Nephron (organoid): Measurements from ENCODE around the gene MILR1.
"Not testable (repeated sequence)": the region's sequence is repeated elsewhere in the genome, so short reads cannot be mapped to it uniquely, and the experiment has no call there.

ENCODE experiments used
- H3K27ac Mint-ChIP-seq, 3 experiments: 2 replicates each; pipeline ENCODE4 v1.8.0; 2020; ENCODE audit warnings: mixed read lengths in 3 of 3, mild to moderate bottlenecking in 2 of 3, moderate library complexity in 1 of 3
- H3K27me3 Mint-ChIP-seq: 2 replicates; pipeline ENCODE4 v1.8.0; 2021; ENCODE audit warnings: low read depth, mild to moderate bottlenecking, moderate library complexity, mixed read lengths
- H3K36me3 Mint-ChIP-seq: 2 replicates; pipeline ENCODE4 v1.8.0; 2020; ENCODE audit warnings: low read depth, mixed read lengths
- H3K4me1 Mint-ChIP-seq: 2 replicates; pipeline ENCODE4 v1.8.0; 2020; ENCODE audit warnings: mixed read lengths
- H3K4me3 Mint-ChIP-seq, 3 experiments: 2 replicates each; pipeline ENCODE4 v1.8.0; 2020; ENCODE audit warnings: mild to moderate bottlenecking in 3 of 3, mixed read lengths in 3 of 3, moderate library complexity in 2 of 3
- H3K9me3 Mint-ChIP-seq: 2 replicates; pipeline ENCODE4 v1.8.0; 2020; ENCODE audit warnings: mixed read lengths
- CTCF ChIP-seq, 3 experiments: fragments of 200-600 bp; sonication (generic); IDR thresholded peaks; one replicate each; pipeline ENCODE4 v1.5.0; 2021; ENCODE audit warnings: antibody characterized with exemption in 3 of 3; ENCODE audit not compliant: unreplicated experiment in 3 of 3

MILR1 gene

DNA sequence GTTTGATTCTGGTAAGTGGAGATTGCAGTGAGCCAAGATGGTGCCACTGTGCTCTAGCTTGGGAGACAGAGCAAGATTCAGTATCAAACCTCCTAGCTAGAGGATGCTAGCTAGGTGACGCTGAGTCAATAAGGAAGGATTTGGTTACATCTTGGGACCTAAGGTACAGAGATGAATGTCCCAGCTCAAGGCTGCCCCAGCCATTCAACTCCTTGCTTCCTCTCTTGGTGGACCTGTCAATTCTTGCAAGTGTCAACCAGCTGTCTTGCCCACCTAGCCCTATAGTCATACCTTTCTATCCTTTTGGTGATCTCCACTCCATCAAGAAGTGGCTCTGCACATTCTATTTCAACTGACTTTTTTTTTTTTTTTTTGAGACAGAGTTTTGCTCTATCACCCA lies 1.4 kb upstream of the MILR1 start:
- Mint-ChIP-seq H3K4me3 (no peak overlapping the region), H3K36me3 (no peaks in the 10 kb centered on the region), H3K9me3 (no peaks in the 10 kb centered on the region), H3K27ac (no peak overlapping the region), H3K27me3 (peaks cover 4% of the 10 kb centered on the region), H3K4me1 (peaks cover 4% of the 10 kb centered on the region)
- no peak for TF ChIP-seq CTCF (IDR thresholded peaks at IDR 0.05; ENCODE audit: unreplicated experiment in 3 of 3)

- H3K4me1 Mint-ChIP-seq = peaks cover 4% of the 10 kb centered on the region
- no peaks in the 10 kb centered on the region for H3K9me3 Mint-ChIP-seq
- H3K27me3 Mint-ChIP-seq = peaks cover 4% of the 10 kb centered on the region
- no peak overlapping the region for H3K27ac Mint-ChIP-seq
- no peaks in the 10 kb centered on the region for H3K36me3 Mint-ChIP-seq
- TF ChIP-seq CTCF (IDR thresholded peaks at IDR 0.05; ENCODE audit: unreplicated experiment in 3 of 3) = no peak
- no peak overlapping the region for H3K4me3 Mint-ChIP-seq
These were observed 630 bp downstream of the MILR1 start for GRCh38 chr17:64449545-64449944.

DNA sequence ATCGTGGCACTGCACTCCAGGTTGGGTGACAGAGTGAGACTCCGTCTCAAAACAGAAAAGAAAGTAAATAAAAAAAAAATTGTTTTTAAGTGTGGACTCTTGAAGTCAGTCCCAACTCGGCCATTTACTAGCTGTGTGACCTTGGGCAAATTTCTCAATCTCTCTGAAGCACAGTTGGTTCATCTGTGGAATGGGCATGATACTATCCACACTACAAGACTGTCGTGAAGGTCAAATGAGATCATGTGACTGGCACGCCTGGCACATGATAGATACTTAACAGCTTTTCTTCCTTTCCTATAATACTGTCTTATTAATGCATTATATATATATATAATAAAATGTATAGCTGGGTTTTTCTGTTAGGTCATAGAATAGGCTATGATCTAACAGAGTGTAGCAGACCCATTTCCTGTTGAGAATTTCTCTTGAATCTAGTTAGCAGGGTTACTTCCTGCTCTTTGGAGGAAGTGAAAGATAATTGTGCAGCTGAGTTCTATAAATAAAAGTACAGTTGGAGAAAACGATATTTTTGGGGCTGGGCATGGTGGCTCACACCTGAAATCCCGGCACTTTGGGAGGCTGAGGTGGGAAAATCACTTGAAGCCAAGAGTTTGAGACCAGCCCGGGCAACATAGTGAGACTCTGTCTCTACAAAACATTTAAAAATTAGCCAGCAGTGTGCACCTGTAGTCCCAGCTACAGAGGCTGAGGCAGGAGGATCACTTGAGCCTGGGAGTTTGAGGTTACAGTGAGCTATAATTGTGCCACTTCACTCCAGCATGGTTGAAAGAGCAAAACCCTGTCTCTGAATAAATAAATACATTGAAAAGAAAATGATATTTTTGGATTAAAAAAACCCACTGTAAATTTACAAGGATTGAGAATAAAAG lies 7.3 kb downstream of the MILR1 start:
- TF ChIP-seq CTCF (IDR thresholded peaks at IDR 0.05; ENCODE audit: unreplicated experiment in 3 of 3) = no peak
- H3K4me3 Mint-ChIP-seq = no peak overlapping the region

DNA sequence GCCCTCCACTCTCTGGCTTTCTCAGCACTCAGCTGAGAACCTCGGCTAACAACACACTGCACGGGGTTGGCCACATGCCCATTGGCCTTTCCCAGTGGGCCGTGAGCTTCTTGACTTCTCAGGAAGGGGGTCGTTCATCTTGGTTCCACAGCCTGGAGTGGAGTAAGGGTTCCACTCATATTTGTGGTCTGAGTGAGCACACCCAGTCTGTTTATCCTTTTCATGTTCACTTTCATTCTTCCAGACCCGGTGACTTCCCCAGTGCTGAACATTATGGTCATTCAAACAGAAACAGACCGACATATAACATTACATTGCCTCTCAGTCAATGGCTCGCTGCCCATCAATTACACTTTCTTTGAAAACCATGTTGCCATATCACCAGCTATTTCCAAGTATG lies 8.2 kb downstream of the MILR1 start:
- Mint-ChIP-seq H3K4me1 (peaks cover 5% of the 10 kb centered on the region), H3K27me3 (no peaks in the 10 kb centered on the region), H3K9me3 (no peaks in the 10 kb centered on the region), H3K27ac (no peak overlapping the region), H3K4me3 (no peak overlapping the region), H3K36me3 (no peaks in the 10 kb centered on the region)
- TF ChIP-seq CTCF (IDR thresholded peaks at IDR 0.05; ENCODE audit: unreplicated experiment in 3 of 3) = no peak

More for the DNA sequence above, 7.3 kb downstream of the MILR1 start:
- H3K27me3 Mint-ChIP-seq = no peaks in the 10 kb centered on the region
- no peaks in the 10 kb centered on the region for H3K9me3 Mint-ChIP-seq
- H3K27ac Mint-ChIP-seq = no peak overlapping the region
- H3K36me3 Mint-ChIP-seq = no peaks in the 10 kb centered on the region
- no peaks in the 10 kb centered on the region for H3K4me1 Mint-ChIP-seq

- Mint-ChIP-seq H3K36me3 (no peaks in the 10 kb centered on the region), H3K9me3 (no peaks in the 10 kb centered on the region), H3K4me1 (peaks cover 5% of the 10 kb centered on the region), H3K27me3 (no peaks in the 10 kb centered on the region), H3K4me3 (no peak overlapping the region), H3K27ac (no peak overlapping the region)
- no peak for TF ChIP-seq CTCF (IDR thresholded peaks at IDR 0.05; ENCODE audit: unreplicated experiment in 3 of 3)
These were observed 9.8 kb downstream of the MILR1 start for GRCh38 chr17:64458756-64459155.

GRCh38 chr17:64459284-64459747 lies 10.4 kb downstream of the MILR1 start:
- no peak for TF ChIP-seq CTCF (IDR thresholded peaks at IDR 0.05; ENCODE audit: unreplicated experiment in 3 of 3)
- Mint-ChIP-seq H3K4me1 (peaks cover 5% of the 10 kb centered on the region), H3K27me3 (no peaks in the 10 kb centered on the region), H3K27ac (no peak overlapping the region), H3K4me3 (no peak overlapping the region), H3K9me3 (no peaks in the 10 kb centered on the region), H3K36me3 (no peaks in the 10 kb centered on the region)

DNA sequence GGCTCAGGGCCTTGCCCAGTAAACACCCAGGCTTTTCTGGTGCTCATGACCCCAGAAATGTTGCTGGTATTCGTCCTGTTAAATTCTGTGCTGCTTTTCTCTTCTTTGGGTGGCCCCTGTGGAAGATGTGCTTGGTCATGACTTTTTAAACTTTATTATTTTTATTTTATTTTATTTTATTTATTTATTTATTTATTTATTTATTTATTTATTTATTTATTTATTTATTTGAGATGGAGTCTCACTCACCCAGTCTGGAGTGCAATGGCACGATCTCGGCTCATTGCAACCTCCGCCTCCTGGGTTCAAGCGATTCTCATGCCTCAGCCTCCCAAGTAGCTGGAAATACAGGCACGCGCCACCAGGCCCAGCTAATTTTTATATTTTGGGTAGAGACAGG lies 10.9 kb downstream of the MILR1 start:
- not testable (repeated sequence) for H3K27ac Mint-ChIP-seq, H3K36me3 Mint-ChIP-seq, H3K4me1 Mint-ChIP-seq

More for the DNA sequence above, 10.9 kb downstream of the MILR1 start:
- H3K27me3 Mint-ChIP-seq, H3K9me3 Mint-ChIP-seq, H3K4me3 Mint-ChIP-seq: not testable (repeated sequence)
